ENCODE measurements around the gene MEIG1. TPM values are rescaled to one million over a fixed set of nuclear protein-coding genes. Genes with fewer than 3 reads are reported as not detected.

MEIG1 gene
- total RNA-seq, 1 donor, result not detected

Other genes with a start within 250 kb of the MEIG1 start
- gene FAM107B, start 184.5 kb upstream of the MEIG1 start, total RNA-seq, result 2.7 TPM
- gene CDNF, start 121.4 kb upstream of the MEIG1 start, total RNA-seq, result 0.54 TPM
- gene HSPA14, start 121.1 kb upstream of the MEIG1 start, total RNA-seq, result 5.7 TPM
- 23.7 TPM for gene MSANTD7, start 121.1 kb upstream of the MEIG1 start, total RNA-seq
- 4.8 TPM for gene SUV39H2, start 80.5 kb upstream of the MEIG1 start, total RNA-seq
- 12.9 TPM for gene DCLRE1C, start 5.3 kb upstream of the MEIG1 start, total RNA-seq
- gene OLAH, start 84.6 kb downstream of the MEIG1 start, total RNA-seq, result not detected
- gene ACBD7, start 129.4 kb downstream of the MEIG1 start, total RNA-seq, result 0.81 TPM
- 11.0 TPM for gene RPP38, start 138.0 kb downstream of the MEIG1 start, total RNA-seq
- 4.6 TPM for gene NMT2, start 209.3 kb downstream of the MEIG1 start, total RNA-seq